Measurements from ENCODE around the gene CHST8.
"Not testable (repeated sequence)": the region's sequence is repeated elsewhere in the genome, so short reads cannot be mapped to it uniquely, and the experiment has no call there.

Gene CHST8

DNA sequence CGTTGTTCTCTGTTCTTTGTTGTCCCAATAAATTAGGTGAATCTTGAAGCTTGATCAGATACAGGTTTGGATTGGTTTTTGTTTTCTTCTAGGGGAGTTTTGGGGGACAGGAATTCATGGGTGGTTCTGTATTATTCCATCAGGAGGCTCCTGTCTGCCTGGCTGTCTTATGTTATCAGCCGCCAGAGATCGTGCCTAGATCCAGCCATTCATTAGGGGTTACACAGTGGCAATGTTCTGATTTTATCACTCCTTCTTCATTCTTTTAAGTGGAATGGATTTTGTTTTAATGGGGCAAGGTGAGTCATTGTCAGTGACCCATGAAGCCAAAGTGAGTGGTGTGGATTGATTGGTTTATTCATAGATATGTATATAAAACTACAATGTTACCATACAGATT is 71.9 kb downstream of the CHST8 start:
- DNase-seq: no peak

DNA sequence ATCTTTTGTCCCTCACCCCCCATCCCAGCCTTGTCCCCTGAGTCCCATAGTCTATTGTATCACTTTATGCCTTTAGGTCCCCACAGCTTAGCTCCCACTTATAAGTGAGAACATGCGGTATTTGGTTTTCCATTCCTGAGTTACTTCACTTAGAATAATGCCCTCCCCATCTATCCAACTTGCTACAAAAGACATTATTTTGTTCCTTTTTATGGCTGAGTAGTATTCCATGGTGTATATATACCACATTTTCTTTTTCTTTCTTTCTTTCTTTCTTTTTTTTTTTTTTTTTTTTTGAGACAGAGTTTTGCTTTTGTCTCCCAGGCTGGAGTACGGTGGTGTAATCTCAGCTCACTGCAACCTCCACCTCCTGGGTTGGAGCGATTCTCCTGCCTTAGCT is 73.8 kb downstream of the CHST8 start:
- DNase-seq: not testable (repeated sequence)

DNA sequence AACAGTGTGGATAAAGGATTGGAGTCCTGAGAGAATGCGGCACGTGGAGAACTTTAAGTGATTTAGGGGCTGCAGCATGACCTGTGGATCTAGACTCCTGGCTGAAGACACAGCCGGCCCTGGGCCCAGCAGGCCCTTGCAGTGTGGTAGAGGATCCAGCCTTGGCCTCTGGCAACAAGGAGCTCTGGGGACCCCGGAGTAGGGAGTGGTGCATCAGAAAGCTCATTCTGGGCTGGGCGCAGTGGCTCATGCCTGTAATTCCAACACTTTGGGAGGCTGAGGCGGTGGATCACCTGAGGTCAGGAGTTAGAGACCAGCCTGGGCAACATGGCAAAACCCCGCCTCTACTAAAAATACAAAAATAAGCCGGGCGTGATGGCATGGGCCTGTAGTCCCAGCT is 76.0 kb downstream of the CHST8 start:
- DNase-seq: no peak

- no peak for DNase-seq
These were observed 77.1 kb downstream of the CHST8 start for GRCh38 chr19:33698576-33699435.

DNA sequence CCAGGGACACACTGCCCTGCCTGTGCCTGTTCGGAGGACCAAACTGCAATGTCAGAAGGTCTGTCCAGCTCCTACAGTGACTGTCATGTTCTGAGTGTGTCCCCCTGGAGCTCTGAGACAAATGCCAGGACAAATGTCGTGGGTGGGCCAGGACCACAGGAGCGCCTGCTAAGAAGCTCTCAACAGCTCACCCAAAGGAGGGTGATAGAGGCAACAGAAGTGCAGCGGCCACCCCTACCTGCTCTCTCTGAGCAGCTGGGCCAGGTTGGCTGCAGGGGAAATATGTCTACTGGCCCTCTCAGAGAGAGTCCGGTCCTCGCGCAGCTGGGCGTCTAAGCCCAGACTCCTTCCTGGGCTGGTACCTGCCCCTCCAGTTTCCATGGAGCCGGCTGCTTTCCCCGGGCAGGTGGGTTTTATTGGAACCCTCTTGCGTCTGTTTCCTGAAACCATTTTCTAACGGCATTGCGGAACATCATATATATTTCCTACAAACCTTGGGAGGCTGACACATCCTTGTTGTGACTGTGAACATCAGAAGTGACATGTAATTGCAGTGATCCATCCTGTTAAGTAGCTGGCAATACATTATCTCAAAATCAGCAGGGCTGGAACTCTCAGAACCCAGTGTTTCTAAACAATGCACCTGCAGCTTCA is 78.1 kb downstream of the CHST8 start:
- DNase-seq: no peak

DNA sequence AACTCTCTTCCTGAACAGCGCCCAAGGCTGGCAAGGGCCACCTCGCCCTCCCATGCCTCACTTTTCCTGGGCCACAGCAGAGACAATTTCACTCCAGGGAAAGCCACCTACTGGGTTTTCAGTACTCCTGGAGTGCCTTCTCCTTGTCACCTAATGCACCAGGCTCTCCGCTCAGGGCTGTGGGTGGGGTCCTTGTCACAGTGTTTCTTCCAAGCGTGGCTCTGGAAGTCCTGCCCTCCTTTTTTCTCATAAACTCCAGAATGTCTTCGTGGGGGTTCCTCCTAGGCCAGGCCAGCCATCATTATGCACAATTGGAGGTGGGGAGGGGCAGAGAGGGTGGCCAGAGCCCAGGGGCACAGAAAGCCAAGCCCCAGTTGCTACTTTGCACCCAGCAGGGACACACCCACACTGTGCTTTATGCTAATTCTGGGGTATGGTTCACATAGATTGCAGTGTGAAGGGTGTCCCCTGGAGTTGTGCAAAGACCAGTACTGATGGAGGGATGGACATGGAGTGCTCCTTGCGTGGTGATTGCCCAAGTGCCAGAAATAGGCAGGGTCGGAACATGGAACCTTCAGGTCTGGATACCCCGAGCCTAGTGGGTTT is 78.8 kb downstream of the CHST8 start:
- DNase-seq: no peak

DNA sequence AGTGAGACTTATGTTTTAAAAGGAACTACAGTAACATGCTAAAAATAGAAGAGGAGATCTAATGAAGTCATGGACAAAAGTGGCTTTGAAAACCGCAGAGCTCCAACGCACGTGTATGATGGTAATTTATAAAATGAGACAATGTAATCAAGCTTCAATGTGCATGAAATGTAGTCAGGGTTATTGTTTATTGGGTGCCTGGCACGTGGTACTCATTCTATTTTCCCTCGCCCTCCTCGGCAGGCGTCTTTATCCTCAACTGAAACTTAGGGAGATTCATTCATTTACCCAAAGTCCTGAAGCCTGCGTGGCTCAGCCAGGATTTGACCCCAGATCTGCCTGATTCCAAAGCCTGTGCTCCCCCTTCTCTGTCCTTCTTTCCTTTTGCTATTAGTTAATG is 79.8 kb downstream of the CHST8 start:
- DNase-seq: no peak

- no peak for DNase-seq
These were observed 81.1 kb downstream of the CHST8 start for GRCh38 chr19:33702606-33703437.

- no peak for DNase-seq
These were observed 81.6 kb downstream of the CHST8 start for GRCh38 chr19:33703438-33703750.

DNA sequence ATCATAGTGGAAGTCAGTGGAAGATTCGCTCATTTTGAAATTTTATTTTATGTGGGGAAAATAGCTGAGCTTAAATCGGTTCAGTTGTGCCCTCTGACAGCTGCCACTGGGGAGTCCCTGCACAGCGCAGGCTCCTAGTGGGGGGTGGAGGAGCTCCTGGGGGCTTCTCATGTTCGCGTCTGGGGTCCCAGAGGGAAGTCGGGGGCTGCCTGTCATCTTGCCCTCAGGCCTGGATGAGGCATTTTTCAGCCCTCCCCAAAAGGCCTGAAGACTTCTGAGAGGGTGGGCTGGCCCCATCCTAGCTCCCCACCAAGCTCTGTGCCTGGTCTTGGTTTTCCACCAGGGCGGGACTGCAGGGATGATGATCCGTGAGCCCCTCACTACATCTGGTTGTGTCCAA is 82.1 kb downstream of the CHST8 start:
- no peak for DNase-seq

DNA sequence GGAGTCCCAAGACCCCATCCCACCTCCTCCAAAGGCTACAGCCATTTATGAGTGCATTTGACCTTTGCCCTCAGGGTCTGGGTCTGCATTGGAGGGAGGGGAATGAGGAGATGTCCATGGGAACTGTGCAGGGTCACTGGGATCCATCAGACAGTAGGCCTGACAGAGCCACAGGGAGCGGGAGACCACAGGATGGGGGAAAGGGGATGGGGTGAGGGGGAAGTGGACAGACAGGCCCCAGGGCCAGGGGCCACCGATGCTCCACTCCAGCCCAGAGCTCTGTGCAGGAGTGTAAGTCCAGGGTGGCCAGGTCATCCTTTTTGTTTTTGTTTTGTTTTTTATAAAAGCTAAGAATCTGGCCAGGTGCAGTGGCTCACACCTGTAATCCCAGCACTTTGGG is 82.5 kb downstream of the CHST8 start:
- DNase-seq: no peak

DNA sequence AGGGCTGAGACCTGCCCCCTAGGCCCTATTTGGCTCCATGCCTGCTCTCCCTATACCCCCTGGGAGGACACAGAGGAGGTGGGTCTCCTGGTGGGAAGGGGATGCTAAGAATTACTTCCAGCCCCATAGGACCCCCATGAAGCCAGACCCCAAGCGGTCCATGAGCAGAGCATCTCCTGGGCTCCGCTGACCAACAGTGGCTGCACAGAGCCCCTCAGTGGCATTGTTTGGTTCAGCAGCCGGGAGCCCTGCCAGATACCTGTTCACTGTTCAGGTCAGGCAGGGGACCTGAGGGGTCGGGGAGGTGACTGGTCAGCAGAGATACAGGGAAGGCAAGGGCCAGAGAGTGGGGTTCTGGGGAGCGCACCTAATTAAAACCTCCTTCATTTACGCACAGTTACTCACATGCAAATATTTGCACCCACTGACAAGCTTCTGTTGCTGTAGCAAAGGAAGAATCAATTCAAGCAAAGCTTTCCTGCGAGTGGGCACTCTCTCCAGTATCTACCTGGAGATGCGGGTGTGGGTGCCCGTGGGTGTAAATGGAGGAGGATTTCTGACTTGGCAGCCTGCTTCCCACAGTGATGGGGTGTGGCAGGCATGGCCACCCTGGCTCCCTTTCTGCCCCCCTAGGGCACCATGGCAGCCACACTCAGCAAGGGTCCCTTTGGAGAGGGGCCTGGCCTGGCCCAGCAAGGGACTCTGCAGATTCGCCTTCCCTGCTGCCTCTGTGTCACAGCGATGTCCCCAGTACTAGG is 83.5 kb downstream of the CHST8 start:
- no peak for DNase-seq

GRCh38 chr19:33705860-33706259 is 84.1 kb downstream of the CHST8 start:
- no peak for DNase-seq

DNA sequence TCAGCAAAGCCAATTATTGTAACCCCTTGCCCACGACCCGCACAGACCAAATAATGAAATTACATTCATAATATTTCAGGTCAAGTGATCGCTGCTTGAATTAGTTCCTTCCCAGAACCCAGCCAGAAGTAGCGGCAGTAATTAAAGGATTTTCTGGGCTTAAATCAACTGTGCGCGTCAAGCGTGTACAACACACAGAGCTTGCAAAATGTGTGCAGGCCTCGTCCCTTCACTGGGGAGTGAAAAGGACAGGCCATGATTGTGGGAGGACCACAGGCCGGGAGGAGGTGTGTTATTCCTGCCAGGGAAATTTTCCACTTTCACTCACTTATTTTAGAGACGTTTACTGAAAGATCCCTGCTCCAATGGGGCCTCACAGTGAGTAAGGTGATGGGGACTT is 84.9 kb downstream of the CHST8 start:
- no peak for DNase-seq

DNA sequence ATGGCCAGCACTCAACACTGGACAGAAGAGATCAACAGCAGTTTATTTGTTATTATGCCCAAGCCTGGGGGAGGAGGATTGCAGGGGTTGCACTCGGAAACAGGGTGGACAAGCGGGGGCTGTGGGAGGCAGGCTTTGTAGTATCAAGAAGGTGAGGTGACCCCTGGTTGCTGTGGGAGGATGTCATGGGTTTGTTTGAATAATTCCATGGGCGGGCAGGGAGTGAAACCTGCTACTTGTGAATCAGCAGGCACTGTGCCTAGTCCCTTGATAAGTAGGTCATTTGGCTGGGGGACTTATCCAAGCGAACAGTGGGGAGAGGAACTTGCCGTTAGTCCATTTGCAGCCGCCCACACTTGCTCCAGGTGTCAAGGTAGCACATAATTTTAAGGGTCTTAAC is 90.5 kb downstream of the CHST8 start:
- no peak for DNase-seq

DNA sequence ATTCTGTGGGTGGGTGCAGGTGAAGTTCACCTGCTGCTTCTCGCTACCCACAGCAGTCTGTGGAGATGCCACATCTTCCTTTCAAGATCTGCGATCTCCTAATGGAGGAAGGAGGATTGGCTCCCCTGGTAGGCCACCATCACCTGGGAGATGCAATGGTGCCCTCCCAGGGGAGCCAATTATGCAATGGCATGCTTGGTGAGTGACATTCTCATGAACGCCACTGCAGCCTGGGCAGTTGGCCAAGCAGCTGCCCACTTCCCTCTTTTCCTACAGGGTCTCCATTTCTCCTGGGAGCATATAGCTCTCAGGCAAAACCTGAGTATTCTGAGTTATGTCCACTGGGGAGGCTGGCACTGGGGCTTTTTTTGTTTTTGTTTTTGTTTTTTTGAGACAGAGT is 91.4 kb downstream of the CHST8 start:
- no peak for DNase-seq

DNA sequence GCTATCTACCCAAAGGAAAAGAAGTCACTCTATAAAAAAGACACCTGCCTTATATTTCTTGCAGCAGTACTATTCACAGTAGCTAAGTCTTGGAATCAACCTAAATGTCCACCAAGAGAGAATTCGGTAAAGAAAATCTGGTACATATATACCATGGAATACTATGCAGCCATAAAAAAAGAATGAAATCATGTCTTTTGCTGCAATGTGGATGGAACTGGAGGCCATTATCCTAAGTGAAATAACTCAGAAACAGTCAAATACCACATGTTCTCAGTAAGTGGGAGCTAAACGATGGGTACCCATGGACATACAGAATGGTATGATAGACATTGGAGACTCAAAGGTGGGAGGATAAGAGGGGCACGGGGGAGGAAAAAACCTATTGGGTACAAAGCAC is 92.4 kb downstream of the CHST8 start:
- DNase-seq: no peak

GRCh38 chr19:33715462-33715861 is 93.7 kb downstream of the CHST8 start:
- no peak for DNase-seq

GRCh38 chr19:33717878-33718277 is 96.1 kb downstream of the CHST8 start:
- DNase-seq: no peak

- no peak for DNase-seq
These were observed 97.0 kb downstream of the CHST8 start for GRCh38 chr19:33718651-33719254.

GRCh38 chr19:33719366-33720154 is 97.8 kb downstream of the CHST8 start:
- no peak for DNase-seq
